Activated CD8-positive, alpha-beta T cell treated with anti-CD3 and anti-CD28 coated beads for 36 hours (primary cell): ENCODE measurements around the gene CAMTA1. TPM values are rescaled to one million over a fixed set of nuclear protein-coding genes. Genes with fewer than 3 reads are reported as not detected.

Experiments used
- ATAC-seq: fragments of 200-7000 bp; cut with Tn5 transposase; one replicate; pipeline ENCODE4 v1.10.0; 2021; ENCODE audit warnings: mild to moderate bottlenecking, moderate library complexity
- CTCF ChIA-PET: fragments of 350-600 bp; sonication (Branson Sonifier 250); formaldehyde crosslinking; loops from one replicate; lab custom pipeline; 2021; ENCODE audit warnings: antibody characterized with exemption; lab: Charles Lee
- POLR2A ChIA-PET: fragments of 350-600 bp; sonication (Branson Sonifier 250); formaldehyde crosslinking; loops from one replicate; lab custom pipeline; 2021; ENCODE audit warnings: antibody characterized with exemption; lab: Charles Lee
- DNase-seq: peaks from one replicate; pipeline ENCODE4 v3.0.0-alpha.2; 2020
- H3K27ac Mint-ChIP-seq: one replicate; pipeline ENCODE4 v1.8.0; 2021; ENCODE audit warnings: mild to moderate bottlenecking, mixed read lengths
- H3K27me3 Mint-ChIP-seq: one replicate; pipeline ENCODE4 v1.8.0; 2021; ENCODE audit warnings: mixed read lengths
- H3K36me3 Mint-ChIP-seq: one replicate; pipeline ENCODE4 v1.8.0; 2021; ENCODE audit warnings: low read depth, mixed read lengths
- H3K4me1 Mint-ChIP-seq: one replicate; pipeline ENCODE4 v1.8.0; 2021; ENCODE audit warnings: low read depth, mixed read lengths
- H3K4me3 Mint-ChIP-seq: one replicate; pipeline ENCODE4 v1.8.0; 2021; ENCODE audit warnings: mild to moderate bottlenecking, moderate library complexity, mixed read lengths
- H3K9me3 Mint-ChIP-seq: one replicate; pipeline ENCODE4 v1.8.0; 2021; ENCODE audit warnings: mixed read lengths
- intact Hi-C: fragments of 100-400 bp; cut with micrococcal nuclease; formaldehyde crosslinking; loops from one replicate; pipeline ENCODE4 v1.10.0; 2022
- total RNA-seq, 2 experiments: library from RNA; stranded (reverse); gene quantifications; one replicate each; pipeline ENCODE4 v1.2.3, GENCODE V29; 2021
- TF ChIP-seq, protein P1 (sequence below): fragments of 200-600 bp; IDR thresholded peaks from one replicate; pipeline ENCODE4 v1.8.0; 2022; ENCODE audit warnings: antibody characterized with exemption, mild to moderate bottlenecking

The CAMTA1 gene
- total RNA-seq, 2 experiments from 2014 or later: 67.7 to 70.9 TPM

DNA sequence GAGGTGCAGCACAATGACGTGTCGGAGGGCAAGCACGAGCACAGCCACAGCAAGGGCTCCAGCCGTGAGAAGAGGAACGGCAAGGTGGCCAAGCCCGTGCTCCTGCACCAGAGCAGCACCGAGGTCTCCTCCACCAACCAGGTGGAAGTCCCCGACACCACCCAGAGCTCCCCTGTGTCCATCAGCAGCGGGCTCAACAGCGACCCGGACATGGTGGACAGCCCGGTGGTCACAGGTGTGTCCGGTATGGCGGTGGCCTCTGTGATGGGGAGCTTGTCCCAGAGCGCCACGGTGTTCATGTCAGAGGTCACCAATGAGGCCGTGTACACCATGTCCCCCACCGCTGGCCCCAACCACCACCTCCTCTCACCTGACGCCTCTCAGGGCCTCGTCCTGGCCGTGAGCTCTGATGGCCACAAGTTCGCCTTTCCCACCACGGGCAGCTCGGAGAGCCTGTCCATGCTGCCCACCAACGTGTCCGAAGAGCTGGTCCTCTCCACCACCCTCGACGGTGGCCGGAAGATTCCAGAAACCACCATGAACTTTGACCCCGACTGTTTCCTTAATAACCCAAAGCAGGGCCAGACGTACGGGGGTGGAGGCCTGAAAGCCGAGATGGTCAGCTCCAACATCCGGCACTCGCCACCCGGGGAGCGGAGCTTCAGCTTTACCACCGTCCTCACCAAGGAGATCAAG lies 878.3 kb downstream of the CAMTA1 start:
- TF ChIP-seq, protein P1, sequence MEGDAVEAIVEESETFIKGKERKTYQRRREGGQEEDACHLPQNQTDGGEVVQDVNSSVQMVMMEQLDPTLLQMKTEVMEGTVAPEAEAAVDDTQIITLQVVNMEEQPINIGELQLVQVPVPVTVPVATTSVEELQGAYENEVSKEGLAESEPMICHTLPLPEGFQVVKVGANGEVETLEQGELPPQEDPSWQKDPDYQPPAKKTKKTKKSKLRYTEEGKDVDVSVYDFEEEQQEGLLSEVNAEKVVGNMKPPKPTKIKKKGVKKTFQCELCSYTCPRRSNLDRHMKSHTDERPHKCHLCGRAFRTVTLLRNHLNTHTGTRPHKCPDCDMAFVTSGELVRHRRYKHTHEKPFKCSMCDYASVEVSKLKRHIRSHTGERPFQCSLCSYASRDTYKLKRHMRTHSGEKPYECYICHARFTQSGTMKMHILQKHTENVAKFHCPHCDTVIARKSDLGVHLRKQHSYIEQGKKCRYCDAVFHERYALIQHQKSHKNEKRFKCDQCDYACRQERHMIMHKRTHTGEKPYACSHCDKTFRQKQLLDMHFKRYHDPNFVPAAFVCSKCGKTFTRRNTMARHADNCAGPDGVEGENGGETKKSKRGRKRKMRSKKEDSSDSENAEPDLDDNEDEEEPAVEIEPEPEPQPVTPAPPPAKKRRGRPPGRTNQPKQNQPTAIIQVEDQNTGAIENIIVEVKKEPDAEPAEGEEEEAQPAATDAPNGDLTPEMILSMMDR: no peak
- Mint-ChIP-seq H3K36me3 (no peaks in the 10 kb centered on the region), H3K4me1 (peaks cover 4% of the 10 kb centered on the region), H3K9me3 (no peaks in the 10 kb centered on the region), H3K4me3 (no peak overlapping the region), H3K27me3 (no peaks in the 10 kb centered on the region), H3K27ac (no peak overlapping the region)
- intact Hi-C loops: no loop called here
- ChIA-PET CTCF (interaction anchor here (1.5 to 22.6 kb wide), 2 partner anchors 15 to 87 kb away, joined by 3 to 589 read pairs; no protein-coding TSS in a partner anchor), POLR2A (no interaction called here)
- no peak for DNase-seq
- ATAC-seq: no peak

DNA sequence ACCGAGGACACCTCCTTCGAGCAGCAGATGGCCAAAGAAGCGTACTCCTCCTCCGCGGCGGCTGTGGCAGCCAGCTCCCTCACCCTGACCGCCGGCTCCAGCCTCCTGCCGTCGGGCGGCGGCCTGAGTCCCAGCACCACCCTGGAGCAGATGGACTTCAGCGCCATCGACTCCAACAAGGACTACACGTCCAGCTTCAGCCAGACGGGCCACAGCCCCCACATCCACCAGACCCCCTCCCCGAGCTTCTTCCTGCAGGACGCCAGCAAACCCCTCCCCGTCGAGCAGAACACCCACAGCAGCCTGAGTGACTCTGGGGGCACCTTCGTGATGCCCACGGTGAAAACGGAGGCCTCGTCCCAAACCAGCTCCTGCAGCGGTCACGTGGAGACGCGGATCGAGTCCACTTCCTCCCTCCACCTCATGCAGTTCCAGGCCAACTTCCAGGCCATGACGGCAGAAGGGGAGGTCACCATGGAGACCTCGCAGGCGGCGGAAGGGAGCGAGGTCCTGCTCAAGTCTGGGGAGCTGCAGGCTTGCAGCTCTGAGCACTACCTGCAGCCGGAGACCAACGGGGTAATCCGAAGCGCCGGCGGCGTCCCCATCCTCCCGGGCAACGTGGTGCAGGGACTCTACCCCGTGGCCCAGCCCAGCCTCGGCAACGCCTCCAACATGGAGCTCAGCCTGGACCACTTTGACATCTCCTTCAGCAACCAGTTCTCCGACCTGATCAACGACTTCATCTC lies 879.1 kb downstream of the CAMTA1 start:
- ATAC-seq: no peak
- Mint-ChIP-seq H3K27me3 (no peaks in the 10 kb centered on the region), H3K27ac (no peak overlapping the region), H3K4me3 (no peak overlapping the region), H3K4me1 (peaks cover 4% of the 10 kb centered on the region), H3K9me3 (no peaks in the 10 kb centered on the region), H3K36me3 (no peaks in the 10 kb centered on the region)
- TF ChIP-seq, protein P1: no peak
- ChIA-PET CTCF (interaction anchor here (1.1 to 22.6 kb wide), 3 partner anchors 16 to 86 kb away, joined by 3 to 589 read pairs (median 4); no protein-coding TSS in a partner anchor), POLR2A (no interaction called here)
- DNase-seq: no peak
- intact Hi-C loops: no loop called here

DNA sequence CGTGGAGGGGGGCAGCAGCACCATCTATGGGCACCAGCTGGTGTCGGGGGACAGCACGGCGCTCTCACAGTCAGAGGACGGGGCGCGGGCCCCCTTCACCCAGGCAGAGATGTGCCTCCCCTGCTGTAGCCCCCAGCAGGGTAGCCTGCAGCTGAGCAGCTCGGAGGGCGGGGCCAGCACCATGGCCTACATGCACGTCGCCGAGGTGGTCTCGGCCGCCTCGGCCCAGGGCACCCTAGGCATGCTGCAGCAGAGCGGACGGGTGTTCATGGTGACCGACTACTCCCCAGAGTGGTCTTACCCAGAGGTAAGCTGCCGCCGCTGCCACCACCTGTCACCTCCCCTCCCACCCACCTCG lies 879.6 kb downstream of the CAMTA1 start:
- no peak overlapping the region for H3K27ac Mint-ChIP-seq
- H3K4me3 Mint-ChIP-seq: no peak overlapping the region
- ATAC-seq (no peak), DNase-seq (no peak)
- no peaks in the 10 kb centered on the region for H3K36me3 Mint-ChIP-seq
- peaks cover 4% of the 10 kb centered on the region for H3K4me1 Mint-ChIP-seq
- CTCF ChIA-PET: interaction anchor here (1.1 to 22.6 kb wide), 2 partner anchors 40 to 85 kb away, joined by 4 to 589 read pairs; no protein-coding TSS in a partner anchor
- intact Hi-C loops: no loop called here
- TF ChIP-seq, protein P1: no peak
- POLR2A ChIA-PET: no interaction called here
- H3K9me3 Mint-ChIP-seq: no peaks in the 10 kb centered on the region
- H3K27me3 Mint-ChIP-seq: no peaks in the 10 kb centered on the region

DNA sequence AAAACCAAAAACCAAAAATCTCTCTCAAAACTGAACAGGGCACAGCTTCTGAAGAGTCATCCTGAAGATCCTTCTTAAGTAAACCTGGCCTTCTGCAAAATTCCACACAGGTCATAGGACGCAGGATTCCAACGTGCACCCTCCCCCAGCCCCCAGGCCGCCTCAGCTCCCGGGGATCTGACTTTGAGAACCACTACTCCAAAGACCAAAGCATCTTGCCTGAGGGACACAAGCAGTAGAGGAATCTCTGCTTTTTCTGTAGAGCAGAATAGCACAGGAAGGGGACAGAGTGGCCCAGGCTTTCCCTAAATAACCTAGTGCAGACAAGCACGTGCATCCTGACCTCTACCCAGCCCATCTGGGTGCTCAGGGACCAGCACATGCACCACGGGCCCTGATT lies 881.0 kb downstream of the CAMTA1 start:
- Mint-ChIP-seq H3K4me1 (peaks cover 4% of the 10 kb centered on the region), H3K36me3 (no peaks in the 10 kb centered on the region), H3K9me3 (no peaks in the 10 kb centered on the region), H3K27ac (no peak overlapping the region), H3K27me3 (peaks cover 5% of the 10 kb centered on the region), H3K4me3 (no peak overlapping the region)
- POLR2A ChIA-PET: no interaction called here
- CTCF ChIA-PET: interaction anchor here (0.6 to 22.6 kb wide), 7 partner anchors 14 to 372 kb away, joined by 5 to 589 read pairs (median 21); no protein-coding TSS in a partner anchor
- ATAC-seq (no peak), DNase-seq (no peak)
- TF ChIP-seq, protein P1: no peak
- intact Hi-C loops: no loop called here
